NT2/D1 (cell line): ENCODE results near the gene TSR3.

Experiments
- YY1 ChIP-seq: IDR thresholded peaks from 2 replicates; pipeline ENCODE4 v1.6.1; 2011; ENCODE audit not compliant: insufficient read length, insufficient read depth
- ZNF274 ChIP-seq: IDR thresholded peaks from 2 replicates; pipeline ENCODE4 v1.6.1; 2011; ENCODE audit warnings: mild to moderate bottlenecking, low read depth, low read length

GRCh38 chr16:1343428-1344242, 8.0 kb downstream of the TSR3 start:
- TF ChIP-seq YY1 (no peak), ZNF274 (no peak)
